Calu3 (cell line): ENCODE results near the gene TTC6. TPM values are rescaled to one million over a fixed set of nuclear protein-coding genes. Genes with fewer than 3 reads are reported as not detected.

Experiments
- BruUV-seq: library from RNA; stranded (reverse); fragments of 400-500 nt; replicated peaks from 2 replicates; lab custom pipeline; 2021; lab: Mats Ljungman, UMichigan
- CTCF ChIA-PET: fragments of 300-600 bp; sonication (Branson Sonifier 250); formaldehyde crosslinking; loops from one replicate; lab custom pipeline; 2022; ENCODE audit warnings: antibody characterized with exemption; lab: Charles Lee
- DNase-seq: peaks from one replicate; pipeline ENCODE4 v3.0.0; 2022
- H3K27ac Mint-ChIP-seq: one replicate; pipeline ENCODE4 v1.8.0; 2022; ENCODE audit warnings: mixed read lengths; ENCODE audit not compliant: unreplicated experiment
- H3K27me3 Mint-ChIP-seq: one replicate; pipeline ENCODE4 v1.8.0; 2022; ENCODE audit warnings: mixed read lengths; ENCODE audit not compliant: unreplicated experiment
- H3K36me3 Mint-ChIP-seq: one replicate; pipeline ENCODE4 v1.8.0; 2022; ENCODE audit warnings: mild to moderate bottlenecking, moderate library complexity, mixed read lengths; ENCODE audit not compliant: insufficient read depth, unreplicated experiment
- H3K4me1 Mint-ChIP-seq: one replicate; pipeline ENCODE4 v1.8.0; 2022; ENCODE audit warnings: mild to moderate bottlenecking, low read depth, mixed read lengths; ENCODE audit not compliant: unreplicated experiment
- H3K4me3 Mint-ChIP-seq: one replicate; pipeline ENCODE4 v1.8.0; 2022; ENCODE audit warnings: mild to moderate bottlenecking, low read depth, moderate library complexity, mixed read lengths; ENCODE audit not compliant: unreplicated experiment
- H3K9me3 Mint-ChIP-seq: one replicate; pipeline ENCODE4 v1.8.0; 2022; ENCODE audit warnings: low read depth, mixed read lengths; ENCODE audit not compliant: unreplicated experiment
- CTCF ChIP-seq: fragments of 200-600 bp; IDR thresholded peaks from one replicate; pipeline ENCODE4 v1.8.0; 2022; ENCODE audit warnings: antibody characterized with exemption; ENCODE audit not compliant: unreplicated experiment
- intact Hi-C: fragments of 100-400 bp; cut with micrococcal nuclease; formaldehyde crosslinking; loops from one replicate; pipeline ENCODE4 v1.10.0; 2022; ENCODE audit not compliant: unreplicated experiment
- total RNA-seq: library from RNA; stranded (reverse); gene quantifications from 2 replicates; pipeline ENCODE4 v1.2.3, GENCODE V29; 2022

Gene TTC6
- total RNA-seq, 1 experiment from 2014 or later: 13.8 TPM

DNA sequence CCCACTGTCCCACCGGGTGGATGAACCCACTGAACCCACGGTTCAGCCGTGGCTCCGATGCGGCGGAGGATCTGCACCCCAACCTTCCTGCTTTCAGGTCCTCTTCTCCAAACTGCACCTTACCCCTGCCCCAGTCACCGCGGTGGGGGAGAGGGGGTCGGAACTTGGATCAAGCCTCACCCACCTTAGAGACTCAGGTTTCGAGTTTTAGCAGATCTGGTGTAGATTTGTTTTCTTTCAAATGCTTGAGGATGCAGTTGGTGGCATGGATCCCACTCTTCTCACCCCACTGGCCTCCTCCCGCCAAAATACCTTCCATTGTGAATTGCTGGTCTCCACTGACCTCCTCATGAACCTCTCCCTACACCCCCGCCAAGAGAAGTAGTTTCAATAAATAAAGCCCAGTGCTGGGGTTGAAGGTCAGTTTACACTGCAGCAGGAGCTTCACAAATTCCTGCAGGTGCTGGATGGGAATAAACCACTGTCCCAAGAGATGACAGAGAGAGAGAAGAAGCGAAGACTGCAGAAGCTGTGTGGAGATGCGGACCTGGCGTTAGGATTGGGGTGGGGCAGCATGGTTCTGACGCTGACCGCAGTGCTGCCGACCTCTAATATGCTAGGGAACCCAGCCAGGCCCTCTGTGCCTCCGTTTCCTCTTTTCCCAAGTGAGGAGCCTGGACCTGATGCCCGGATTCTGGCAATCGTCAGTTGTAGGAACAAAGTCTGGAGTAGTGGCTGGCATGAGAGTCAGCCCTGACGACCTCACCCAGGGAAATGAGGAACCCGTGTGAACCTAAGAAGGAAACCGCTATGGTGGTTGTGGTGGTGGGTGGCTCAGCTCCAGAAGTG is 7.4 kb downstream of the TTC6 start:
- intact Hi-C loops: no loop called here
- no peak for DNase-seq
- Mint-ChIP-seq H3K4me3 (no peak overlapping the region), H3K36me3 (peaks cover 25% of the 10 kb centered on the region), H3K9me3 (no peaks in the 10 kb centered on the region), H3K27ac (peak overlapping the region; percentile 51), H3K27me3 (no peaks in the 10 kb centered on the region), H3K4me1 (peaks cover 25% of the 10 kb centered on the region)
- CTCF ChIA-PET: no interaction called here
- no TSS peak for BruUV-seq
- no peak for TF ChIP-seq CTCF

DNA sequence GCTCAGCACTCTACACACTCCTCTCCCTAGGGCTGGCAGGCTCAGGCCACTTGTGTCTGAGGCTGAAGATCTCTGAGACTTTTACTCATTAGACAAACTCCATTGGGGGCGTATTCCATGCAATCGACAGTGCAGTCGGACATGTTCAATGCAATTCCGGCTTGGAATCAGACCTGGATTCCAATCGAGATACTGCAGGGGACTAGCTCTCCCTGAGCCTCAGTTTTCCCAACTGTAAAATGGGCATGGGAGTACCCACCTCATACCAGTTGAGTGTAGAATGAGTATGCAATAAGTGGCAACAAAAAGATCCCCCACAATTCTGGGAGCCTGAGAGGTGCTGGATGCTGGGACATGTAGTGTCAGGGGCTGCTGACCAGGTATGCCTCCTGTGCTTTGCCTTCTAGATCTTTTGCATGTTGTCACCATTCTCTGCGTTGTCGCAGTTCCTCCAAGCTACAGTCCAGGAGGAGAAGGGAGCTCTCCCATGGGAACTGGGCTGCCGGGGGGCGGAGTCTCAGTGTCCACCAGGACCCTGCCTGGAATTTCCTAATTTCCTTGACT is 8.3 kb downstream of the TTC6 start:
- Mint-ChIP-seq H3K9me3 (no peaks in the 10 kb centered on the region), H3K4me3 (no peak overlapping the region), H3K27me3 (no peaks in the 10 kb centered on the region), H3K36me3 (peaks cover 23% of the 10 kb centered on the region), H3K4me1 (peaks cover 24% of the 10 kb centered on the region), H3K27ac (no peak overlapping the region)
- no TSS peak for BruUV-seq
- TF ChIP-seq CTCF: no peak
- DNase-seq: no peak
- CTCF ChIA-PET: no interaction called here
- intact Hi-C loops: no loop called here

DNA sequence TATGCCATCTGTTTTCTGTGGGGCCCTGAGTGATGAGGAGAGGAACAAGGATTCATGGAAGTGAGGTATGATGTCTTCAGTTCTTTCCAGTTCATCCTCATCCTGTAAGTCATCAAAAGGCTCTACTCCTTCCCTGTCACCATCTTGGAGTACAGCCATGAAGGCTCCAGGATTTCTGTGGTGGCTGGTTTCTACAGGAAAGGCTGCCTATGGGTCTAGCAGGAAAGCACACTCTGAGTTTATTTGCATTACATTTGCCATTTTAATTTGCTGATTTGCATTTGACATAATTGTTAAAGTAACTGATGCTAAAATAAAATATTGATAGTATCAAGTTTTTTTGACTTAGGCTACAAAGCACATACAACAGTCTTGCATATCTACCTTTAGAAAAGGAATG is 11.2 kb downstream of the TTC6 start:
- H3K4me3 Mint-ChIP-seq: no peak overlapping the region
- H3K27me3 Mint-ChIP-seq: no peaks in the 10 kb centered on the region
- H3K36me3 Mint-ChIP-seq: peaks cover 10% of the 10 kb centered on the region
- H3K4me1 Mint-ChIP-seq: peaks cover 9% of the 10 kb centered on the region
- CTCF ChIA-PET: interaction anchor here (0.6 kb wide), 1 partner anchor 10 kb away, joined by 3 read pairs; no protein-coding TSS in a partner anchor
- no peak for DNase-seq
- intact Hi-C loops: no loop called here
- H3K9me3 Mint-ChIP-seq: peaks cover 5% of the 10 kb centered on the region
- no TSS peak for BruUV-seq
- TF ChIP-seq CTCF: no peak
- no peak overlapping the region for H3K27ac Mint-ChIP-seq

GRCh38 chr14:37608649-37609048 is 13.2 kb downstream of the TTC6 start:
- Mint-ChIP-seq H3K36me3 (peaks cover 11% of the 10 kb centered on the region), H3K4me3 (no peak overlapping the region), H3K27ac (no peak overlapping the region), H3K9me3 (peaks cover 5% of the 10 kb centered on the region), H3K27me3 (no peaks in the 10 kb centered on the region), H3K4me1 (no peaks in the 10 kb centered on the region)
- TF ChIP-seq CTCF: no peak
- CTCF ChIA-PET: interaction anchor here (0.6 kb wide), 1 partner anchor 31 kb away, joined by 4 read pairs; no protein-coding TSS in a partner anchor
- DNase-seq: no peak
- intact Hi-C loops: no loop called here
- no TSS peak for BruUV-seq
